ENCODE data around the gene HDAC4.

DNA sequence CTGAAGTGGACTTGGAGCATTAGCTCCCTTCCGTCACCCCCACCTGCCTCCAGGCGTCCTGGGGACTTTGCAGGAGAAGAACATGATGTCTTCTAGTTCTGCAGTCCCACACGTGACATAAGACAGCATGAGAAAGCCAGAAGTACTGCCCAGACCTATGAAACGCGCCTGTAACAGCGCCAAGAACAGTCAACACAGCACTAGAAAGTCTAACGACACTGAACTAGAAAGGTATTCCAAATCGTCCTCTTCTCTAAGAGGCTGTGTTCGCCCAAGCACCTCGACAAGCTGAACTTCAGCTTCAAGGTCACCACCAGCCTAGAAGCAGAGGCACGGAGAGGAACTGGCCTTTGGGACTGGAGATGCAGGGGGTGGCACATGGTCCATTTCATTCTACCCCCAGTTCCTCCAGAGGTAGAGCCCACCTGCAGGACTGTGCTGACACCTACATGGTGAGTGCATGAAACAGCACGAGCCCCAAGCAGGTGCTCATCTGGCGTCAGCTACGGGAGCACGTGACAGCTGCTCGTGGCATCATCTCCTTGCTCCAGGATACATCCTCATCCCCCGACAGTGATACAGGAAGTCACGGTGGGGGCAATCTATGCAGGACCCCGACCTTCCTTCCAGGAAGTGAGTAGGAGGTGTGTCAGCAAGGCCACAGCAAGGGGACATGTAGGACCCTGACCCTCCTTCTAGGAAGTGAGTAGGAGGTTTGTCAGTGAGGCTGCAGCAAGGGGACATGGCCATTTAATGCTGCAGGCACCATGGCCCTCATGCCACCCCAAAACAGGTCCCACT is 3.7 kb downstream of the HDAC4 start:
- no peak for TF ChIP-seq NFRKB (IDR thresholded peaks at IDR 0.05)
- TF ChIP-seq ZNF384 (IDR thresholded peaks at IDR 0.05), result no peak
- no peak for TF ChIP-seq TARDBP (IDR thresholded peaks at IDR 0.05)
- TF ChIP-seq HDGF (IDR thresholded peaks at IDR 0.05; ENCODE audit: borderline replicate concordance), result no peak
- TF ChIP-seq FOXM1 (IDR thresholded peaks at IDR 0.05; ENCODE audit: borderline replicate concordance), result no peak
- TF ChIP-seq ARNT (IDR thresholded peaks at IDR 0.05), result no peak
- no peak for TF ChIP-seq SUZ12 (IDR thresholded peaks at IDR 0.05)
- no peak for TF ChIP-seq FOXA1 (IDR thresholded peaks at IDR 0.05)
- TF ChIP-seq BHLHE40 (IDR thresholded peaks at IDR 0.05; ENCODE audit: borderline replicate concordance), result no peak
- no peak for TF ChIP-seq SP1 (IDR thresholded peaks at IDR 0.05)
- TF ChIP-seq ELF4 (IDR thresholded peaks at IDR 0.05), result no peak
- no peak for TF ChIP-seq CTBP1 (IDR thresholded peaks at IDR 0.05; ENCODE audit: borderline replicate concordance)
- TF ChIP-seq L3MBTL2 (conservative IDR thresholded peaks at IDR 0.05), result no peak

Data from HEK293T (cell line).